GM21825 (cell line): Measurements from ENCODE around the gene CCDC71L.

Experiments used
- ATAC-seq: cut with Tn5 transposase; IDR thresholded peaks from one replicate; pipeline ENCODE4 v1.9.1; 2021; ENCODE audit warnings: mild to moderate bottlenecking, moderate library complexity; ENCODE audit not compliant: unreplicated experiment

Gene CCDC71L

GRCh38 chr7:106626376-106627164 is 34.4 kb downstream of the CCDC71L start:
- ATAC-seq, result no peak

DNA sequence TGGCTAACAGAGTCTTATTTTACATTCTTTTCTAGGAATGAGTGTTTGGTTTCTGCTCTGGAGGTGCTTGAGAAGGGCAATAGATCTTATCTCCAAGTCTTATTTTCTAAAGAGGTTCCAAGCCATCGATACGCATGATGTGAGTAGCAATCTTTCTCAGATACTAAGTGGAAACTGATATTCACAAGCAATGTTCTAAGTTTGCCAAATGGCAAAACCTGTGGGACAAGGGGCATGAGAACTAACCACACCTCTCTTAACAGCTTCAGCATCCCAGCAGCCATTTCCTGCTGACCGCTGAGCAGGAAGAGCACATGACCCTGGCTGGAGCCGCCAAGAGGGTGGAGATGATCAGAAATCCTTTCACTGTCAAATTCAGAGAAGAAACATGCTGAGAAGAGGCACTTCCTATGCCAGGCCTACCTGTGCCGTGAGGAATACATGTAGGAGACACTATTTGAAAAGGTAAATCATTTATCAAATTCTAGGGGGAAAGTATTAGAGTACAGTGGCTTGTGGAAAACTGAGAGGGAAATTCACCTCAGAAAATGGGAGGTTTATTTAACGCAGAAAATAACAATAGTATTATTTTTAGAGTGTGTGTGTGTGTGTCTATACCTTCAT is 35.2 kb downstream of the CCDC71L start:
- no peak for ATAC-seq

DNA sequence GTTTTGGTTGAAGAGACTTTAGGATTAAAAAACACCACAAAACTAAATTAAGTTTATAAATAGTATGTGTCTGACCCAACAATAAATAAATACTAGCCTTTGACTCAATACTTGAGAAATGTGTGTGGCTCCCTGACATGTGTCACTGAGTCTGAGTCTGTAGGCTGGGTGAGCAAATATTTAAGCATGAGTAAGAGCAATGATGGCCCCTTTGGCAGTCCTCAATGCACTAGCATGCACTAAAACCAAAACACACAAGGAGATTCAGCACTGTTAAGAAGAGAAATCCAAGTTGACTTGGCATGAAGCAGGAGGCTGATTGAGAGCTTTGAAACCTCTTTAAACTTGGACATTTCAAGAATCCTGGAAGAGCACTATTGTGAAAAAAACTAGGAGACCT is 37.1 kb downstream of the CCDC71L start:
- ATAC-seq, result no peak

DNA sequence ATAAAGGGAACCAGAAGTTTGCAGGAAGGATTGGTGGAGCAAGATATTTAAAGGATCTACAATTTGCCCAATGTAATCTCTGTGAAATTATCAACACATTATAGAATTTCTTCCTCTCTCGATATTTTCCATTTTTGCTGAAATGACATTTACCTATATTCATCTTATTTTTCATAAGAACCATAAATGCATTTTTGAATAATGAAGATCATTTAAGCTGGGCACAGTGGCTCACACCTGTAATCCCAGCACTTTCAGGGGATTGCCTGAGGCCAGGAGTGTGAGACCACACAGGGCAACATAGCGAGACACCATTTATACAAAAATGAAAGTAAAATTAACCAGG is 37.7 kb downstream of the CCDC71L start:
- ATAC-seq, result no peak

DNA sequence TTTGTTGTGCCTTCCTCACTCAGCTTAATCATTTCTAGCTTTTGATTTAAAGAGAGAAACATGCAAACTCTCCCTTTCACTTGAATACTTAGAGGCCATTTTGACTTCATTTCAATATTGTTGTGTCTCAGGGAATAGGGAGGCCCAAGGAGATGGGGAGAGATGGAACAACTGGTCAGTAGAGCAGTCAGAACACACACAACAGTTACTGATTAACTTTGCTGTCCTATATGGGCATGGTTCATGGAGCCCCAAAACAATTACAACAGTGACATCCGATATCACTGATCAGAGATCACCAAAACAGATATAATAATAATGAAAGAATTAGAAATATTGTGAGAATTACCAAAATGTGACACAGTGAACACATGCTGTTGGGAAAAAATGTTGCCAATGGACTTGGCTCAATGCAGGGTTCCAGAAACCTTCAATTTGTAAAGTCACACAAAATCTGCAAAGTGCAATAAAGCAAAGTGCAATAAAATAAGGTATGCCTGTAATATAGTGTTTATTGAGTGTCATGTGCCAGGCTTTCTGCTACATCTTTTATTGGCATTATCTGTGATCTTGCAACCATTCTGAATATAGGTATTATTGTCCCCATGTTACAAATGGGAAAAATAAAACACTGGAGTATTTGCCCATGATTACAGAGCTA is 38.2 kb downstream of the CCDC71L start:
- ATAC-seq, result no peak

DNA sequence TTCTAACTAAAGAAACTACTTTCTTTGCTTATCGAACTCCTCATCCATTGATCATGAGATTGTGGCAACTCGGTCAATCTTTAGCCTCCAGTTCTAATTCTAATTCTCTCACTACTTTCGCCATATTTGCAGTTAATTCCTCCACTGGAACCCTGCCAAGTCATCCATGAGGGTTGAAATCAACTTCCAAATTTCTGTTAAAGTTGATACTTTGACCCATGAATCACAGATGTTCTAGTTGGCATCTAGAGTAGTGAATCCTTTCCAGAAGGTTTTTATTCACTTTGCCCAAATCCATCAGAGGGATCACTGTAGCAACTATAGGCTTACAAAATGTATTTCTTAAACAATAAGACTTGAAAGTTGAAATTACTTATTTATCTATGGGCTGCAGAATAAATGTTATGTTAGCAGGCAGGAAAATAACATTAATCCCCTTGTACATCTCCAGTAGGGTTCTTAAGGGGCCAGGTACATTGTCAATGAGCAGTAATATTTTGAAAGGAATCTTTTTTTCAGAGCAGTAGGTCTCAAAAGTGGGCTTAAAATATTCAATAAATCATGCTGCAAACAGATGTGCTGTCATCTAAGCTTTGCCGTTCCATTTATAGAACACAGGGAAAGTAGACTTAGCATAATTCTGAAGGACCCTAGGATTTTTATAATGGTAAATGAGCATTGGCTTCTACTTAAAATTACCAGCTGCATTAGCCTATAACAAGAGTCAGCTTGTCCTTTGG is 39.4 kb downstream of the CCDC71L start:
- no peak for ATAC-seq

DNA sequence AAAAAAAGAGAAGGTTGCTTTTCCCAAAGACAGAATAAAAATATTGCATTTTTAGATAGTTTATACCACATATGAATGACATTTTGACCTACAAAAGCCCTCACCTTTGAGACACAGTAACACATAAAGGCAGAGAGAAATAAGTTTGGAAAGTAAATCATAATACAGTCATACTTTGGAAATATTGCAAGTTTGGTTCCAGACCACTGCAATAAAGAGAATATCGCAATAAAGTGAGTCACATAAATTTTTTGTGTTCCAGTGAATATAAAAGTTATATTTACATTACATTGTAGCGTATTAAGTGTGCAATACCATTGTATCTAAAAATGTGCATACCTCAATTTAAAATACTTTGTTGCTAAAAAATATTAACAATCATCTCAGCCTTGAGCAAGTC is 40.3 kb downstream of the CCDC71L start:
- no peak for ATAC-seq

DNA sequence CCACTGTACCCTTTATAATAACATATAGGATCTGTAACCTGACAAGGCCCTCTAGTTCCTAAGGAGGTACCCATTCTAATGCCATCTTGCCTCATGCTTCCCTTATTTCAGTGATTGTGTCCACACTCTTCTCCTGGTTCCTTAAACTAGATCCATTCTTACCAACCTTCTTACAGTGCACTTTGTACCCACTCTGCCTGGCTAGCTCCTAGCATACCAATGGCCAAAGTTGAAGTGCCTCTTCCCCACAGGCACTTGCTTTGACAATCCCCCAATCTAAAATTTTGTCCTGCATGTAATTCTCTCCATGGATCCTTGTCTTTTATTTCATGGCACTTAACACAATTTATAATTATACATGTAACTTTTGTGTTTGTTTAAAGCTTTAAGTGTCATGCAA is 40.9 kb downstream of the CCDC71L start:
- no peak for ATAC-seq

- no peak for ATAC-seq
Observed at GRCh38 chr7:106619213-106619612, 41.7 kb downstream of the CCDC71L start.

DNA sequence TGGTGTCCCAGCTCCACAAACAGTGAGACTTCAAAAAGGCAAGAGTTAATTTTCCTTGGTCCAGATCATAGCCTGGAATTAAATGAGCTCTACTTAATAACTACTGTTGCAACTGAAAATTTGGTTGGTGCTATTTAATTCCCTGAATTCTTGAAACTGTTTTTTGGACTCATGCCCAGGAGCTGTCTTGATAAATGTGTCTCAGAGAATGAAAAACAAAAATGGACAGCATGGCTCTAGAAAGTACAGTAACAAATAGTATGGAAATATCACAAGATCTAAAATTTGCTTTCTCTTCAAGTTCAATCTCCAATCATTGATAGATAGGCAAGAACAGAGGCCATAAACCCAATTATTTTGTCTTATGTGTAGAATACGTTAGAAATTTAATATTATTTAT is 42.5 kb downstream of the CCDC71L start:
- ATAC-seq, result no peak

DNA sequence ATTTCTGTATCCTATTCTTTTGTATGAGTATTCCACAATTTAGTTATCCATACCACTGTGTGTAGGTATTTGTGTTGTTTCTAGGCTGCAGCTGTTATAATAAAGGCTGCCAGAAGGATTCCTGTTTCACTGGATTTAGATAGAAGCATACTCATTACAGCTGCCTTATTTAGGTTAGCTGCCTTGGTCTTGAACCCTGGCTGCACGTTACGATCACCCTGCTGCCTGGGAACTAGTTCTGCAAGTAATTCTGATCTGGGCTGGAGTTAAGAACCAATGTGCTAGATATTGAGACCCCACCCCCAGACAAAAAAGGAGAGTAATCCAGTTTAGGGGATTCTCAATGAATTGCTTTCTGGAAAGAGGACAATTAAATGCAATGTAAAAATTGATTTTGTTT is 43.1 kb downstream of the CCDC71L start:
- ATAC-seq, result no peak

- no peak for ATAC-seq
Observed at GRCh38 chr7:106616708-106617051, 44.3 kb downstream of the CCDC71L start.

GRCh38 chr7:106615808-106616707 is 44.9 kb downstream of the CCDC71L start:
- ATAC-seq, result no peak

GRCh38 chr7:106614751-106615150 is 46.2 kb downstream of the CCDC71L start:
- ATAC-seq, result no peak

DNA sequence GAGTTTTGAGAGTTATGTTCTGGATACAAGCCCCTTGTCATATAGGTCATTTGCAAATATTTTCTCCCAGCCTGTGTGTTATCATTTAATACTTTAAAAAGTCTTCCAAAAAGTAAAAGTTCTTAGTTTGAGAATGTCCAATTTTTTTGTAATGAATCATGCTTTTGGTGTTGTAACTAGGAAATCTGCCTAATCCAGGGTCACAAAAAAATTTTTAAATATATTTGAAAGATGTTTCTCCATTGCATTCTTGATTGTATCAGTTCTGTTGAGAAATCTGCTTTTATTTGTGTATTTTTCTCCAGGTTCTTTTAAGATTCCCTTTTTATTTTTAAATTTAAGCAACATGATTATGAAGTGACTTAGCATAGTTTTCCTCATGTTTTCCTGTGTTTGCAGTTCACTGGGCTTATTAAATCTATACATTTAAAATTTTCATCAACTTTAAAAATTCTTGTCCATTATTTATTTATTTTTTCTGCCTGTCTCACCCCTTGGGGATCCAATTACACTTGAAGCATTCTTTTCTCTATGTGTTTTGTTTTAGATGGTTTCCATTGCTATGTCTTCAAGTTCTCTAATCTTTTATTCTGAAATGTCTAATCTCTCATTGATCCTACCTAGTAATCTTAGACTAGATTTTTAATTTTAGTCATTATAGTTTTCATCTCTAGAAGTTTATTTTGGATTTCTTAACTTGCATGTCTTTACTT is 47.0 kb downstream of the CCDC71L start:
- no peak for ATAC-seq

DNA sequence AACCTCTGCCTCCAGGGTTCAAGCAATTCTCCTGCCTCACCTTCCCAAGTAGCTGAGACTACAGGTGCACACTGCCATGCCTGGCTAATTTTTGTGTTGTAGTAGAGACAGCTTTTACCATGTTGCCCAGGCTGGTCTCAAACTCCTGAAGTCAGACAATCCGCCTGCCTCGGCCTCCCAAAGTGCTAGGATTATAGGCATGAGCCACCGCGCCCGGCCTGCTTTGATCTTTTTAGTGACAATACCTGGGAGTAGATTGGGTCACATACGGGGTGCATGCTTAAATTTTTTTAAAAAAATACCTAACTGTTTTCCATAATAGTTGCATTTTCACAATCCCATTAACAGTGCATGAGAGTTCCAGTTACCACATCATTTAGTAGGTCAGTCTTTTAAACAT is 47.7 kb downstream of the CCDC71L start:
- ATAC-seq, result no peak

- no peak for ATAC-seq
Observed at GRCh38 chr7:106612432-106612831, 48.5 kb downstream of the CCDC71L start.

- ATAC-seq, result no peak
Observed at GRCh38 chr7:106611911-106612310, 49.0 kb downstream of the CCDC71L start.

GRCh38 chr7:106610996-106611886 is 49.7 kb downstream of the CCDC71L start:
- no peak for ATAC-seq
